ENCODE results near the gene FAM163B.

Gene FAM163B

GRCh38 chr9:133583111-133583510, 26.1 kb downstream of the FAM163B start:
- Histone ChIP-seq H3K4me1 (ENCODE audit: control insufficient read depth, insufficient read depth, low read length) (no peaks in the 10 kb centered on the region), H3K9ac (ENCODE audit: low read depth, low read length) (no peak overlapping the region), H3K36me3 (ENCODE audit: control insufficient read depth, insufficient read depth, low read length) (no peaks in the 10 kb centered on the region), H3K9me3 (ENCODE audit: control insufficient read depth, insufficient read depth, low read length) (no peaks in the 10 kb centered on the region), H3K4me3 (ENCODE audit: low read depth, low read length) (no peak overlapping the region), H3K27me3 (ENCODE audit: control insufficient read depth, insufficient read depth, low read length) (no peaks in the 10 kb centered on the region)

GRCh38 chr9:133582501-133583045, 26.6 kb downstream of the FAM163B start:
- Histone ChIP-seq H3K9me3 (ENCODE audit: control insufficient read depth, insufficient read depth, low read length) (no peaks in the 10 kb centered on the region), H3K4me1 (ENCODE audit: control insufficient read depth, insufficient read depth, low read length) (no peaks in the 10 kb centered on the region), H3K9ac (ENCODE audit: low read depth, low read length) (no peak overlapping the region), H3K27me3 (ENCODE audit: control insufficient read depth, insufficient read depth, low read length) (no peaks in the 10 kb centered on the region), H3K4me3 (ENCODE audit: low read depth, low read length) (no peak overlapping the region), H3K36me3 (ENCODE audit: control insufficient read depth, insufficient read depth, low read length) (no peaks in the 10 kb centered on the region)

- Histone ChIP-seq H3K4me3 (ENCODE audit: low read depth, low read length) (no peak overlapping the region), H3K36me3 (ENCODE audit: control insufficient read depth, insufficient read depth, low read length) (no peaks in the 10 kb centered on the region), H3K9me3 (ENCODE audit: control insufficient read depth, insufficient read depth, low read length) (no peaks in the 10 kb centered on the region), H3K27me3 (ENCODE audit: control insufficient read depth, insufficient read depth, low read length) (no peaks in the 10 kb centered on the region), H3K4me1 (ENCODE audit: control insufficient read depth, insufficient read depth, low read length) (no peaks in the 10 kb centered on the region), H3K9ac (ENCODE audit: low read depth, low read length) (no peak overlapping the region)
Observed at GRCh38 chr9:133581513-133582343, 27.5 kb downstream of the FAM163B start.

- Histone ChIP-seq H3K9me3 (ENCODE audit: control insufficient read depth, insufficient read depth, low read length) (no peaks in the 10 kb centered on the region), H3K27me3 (ENCODE audit: control insufficient read depth, insufficient read depth, low read length) (no peaks in the 10 kb centered on the region), H3K4me3 (ENCODE audit: low read depth, low read length) (no peak overlapping the region), H3K4me1 (ENCODE audit: control insufficient read depth, insufficient read depth, low read length) (no peaks in the 10 kb centered on the region), H3K9ac (ENCODE audit: low read depth, low read length) (no peak overlapping the region), H3K36me3 (ENCODE audit: control insufficient read depth, insufficient read depth, low read length) (no peaks in the 10 kb centered on the region)
Observed at GRCh38 chr9:133581011-133581410, 28.2 kb downstream of the FAM163B start.

- no peak overlapping the region for H3K9ac ChIP-seq (ENCODE audit: low read depth, low read length)
- no peaks in the 10 kb centered on the region for H3K9me3 ChIP-seq (ENCODE audit: control insufficient read depth, insufficient read depth, low read length)
- no peak overlapping the region for H3K4me3 ChIP-seq (ENCODE audit: low read depth, low read length)
- no peaks in the 10 kb centered on the region for H3K36me3 ChIP-seq (ENCODE audit: control insufficient read depth, insufficient read depth, low read length)
- no peaks in the 10 kb centered on the region for H3K4me1 ChIP-seq (ENCODE audit: control insufficient read depth, insufficient read depth, low read length)
- H3K27me3 ChIP-seq (ENCODE audit: control insufficient read depth, insufficient read depth, low read length), result no peaks in the 10 kb centered on the region
Observed at GRCh38 chr9:133580419-133580738, 28.8 kb downstream of the FAM163B start.

- Histone ChIP-seq H3K4me1 (ENCODE audit: control insufficient read depth, insufficient read depth, low read length) (no peaks in the 10 kb centered on the region), H3K36me3 (ENCODE audit: control insufficient read depth, insufficient read depth, low read length) (no peaks in the 10 kb centered on the region), H3K27me3 (ENCODE audit: control insufficient read depth, insufficient read depth, low read length) (no peaks in the 10 kb centered on the region), H3K9me3 (ENCODE audit: control insufficient read depth, insufficient read depth, low read length) (no peaks in the 10 kb centered on the region), H3K4me3 (ENCODE audit: low read depth, low read length) (no peak overlapping the region), H3K9ac (ENCODE audit: low read depth, low read length) (no peak overlapping the region)
Observed at GRCh38 chr9:133579601-133580418, 29.4 kb downstream of the FAM163B start.

- H3K36me3 ChIP-seq (ENCODE audit: control insufficient read depth, insufficient read depth, low read length), result no peaks in the 10 kb centered on the region
- no peak overlapping the region for H3K4me3 ChIP-seq (ENCODE audit: low read depth, low read length)
- H3K9me3 ChIP-seq (ENCODE audit: control insufficient read depth, insufficient read depth, low read length), result no peaks in the 10 kb centered on the region
- H3K27me3 ChIP-seq (ENCODE audit: control insufficient read depth, insufficient read depth, low read length), result no peaks in the 10 kb centered on the region
- no peak overlapping the region for H3K9ac ChIP-seq (ENCODE audit: low read depth, low read length)
- H3K4me1 ChIP-seq (ENCODE audit: control insufficient read depth, insufficient read depth, low read length), result no peaks in the 10 kb centered on the region
Observed at GRCh38 chr9:133578524-133579441, 30.4 kb downstream of the FAM163B start.

- no peak overlapping the region for H3K4me3 ChIP-seq (ENCODE audit: low read depth, low read length)
- no peaks in the 10 kb centered on the region for H3K36me3 ChIP-seq (ENCODE audit: control insufficient read depth, insufficient read depth, low read length)
- no peak overlapping the region for H3K9ac ChIP-seq (ENCODE audit: low read depth, low read length)
- no peaks in the 10 kb centered on the region for H3K27me3 ChIP-seq (ENCODE audit: control insufficient read depth, insufficient read depth, low read length)
- no peaks in the 10 kb centered on the region for H3K4me1 ChIP-seq (ENCODE audit: control insufficient read depth, insufficient read depth, low read length)
- H3K9me3 ChIP-seq (ENCODE audit: control insufficient read depth, insufficient read depth, low read length), result no peaks in the 10 kb centered on the region
Observed at GRCh38 chr9:133577737-133578112, 31.5 kb downstream of the FAM163B start.

GRCh38 chr9:133576875-133577736, 32.1 kb downstream of the FAM163B start:
- Histone ChIP-seq H3K9me3 (ENCODE audit: control insufficient read depth, insufficient read depth, low read length) (no peaks in the 10 kb centered on the region), H3K4me3 (ENCODE audit: low read depth, low read length) (no peak overlapping the region), H3K4me1 (ENCODE audit: control insufficient read depth, insufficient read depth, low read length) (no peaks in the 10 kb centered on the region), H3K36me3 (ENCODE audit: control insufficient read depth, insufficient read depth, low read length) (no peaks in the 10 kb centered on the region), H3K27me3 (ENCODE audit: control insufficient read depth, insufficient read depth, low read length) (no peaks in the 10 kb centered on the region), H3K9ac (ENCODE audit: low read depth, low read length) (no peak overlapping the region)

- H3K27me3 ChIP-seq (ENCODE audit: control insufficient read depth, insufficient read depth, low read length), result no peaks in the 10 kb centered on the region
- no peaks in the 10 kb centered on the region for H3K9me3 ChIP-seq (ENCODE audit: control insufficient read depth, insufficient read depth, low read length)
- no peaks in the 10 kb centered on the region for H3K36me3 ChIP-seq (ENCODE audit: control insufficient read depth, insufficient read depth, low read length)
- H3K4me1 ChIP-seq (ENCODE audit: control insufficient read depth, insufficient read depth, low read length), result no peaks in the 10 kb centered on the region
- no peak overlapping the region for H3K9ac ChIP-seq (ENCODE audit: low read depth, low read length)
- no peak overlapping the region for H3K4me3 ChIP-seq (ENCODE audit: low read depth, low read length)
Observed at GRCh38 chr9:133576031-133576874, 32.9 kb downstream of the FAM163B start.
